Measurements from ENCODE around the gene KCNN3. TPM values are rescaled to one million over a fixed set of nuclear protein-coding genes. Genes with fewer than 3 reads are reported as not detected.

Gene KCNN3
- total RNA-seq, 4 donors from 2014 or later: 5.0 to 30.0 (median 20.8) TPM

DNA sequence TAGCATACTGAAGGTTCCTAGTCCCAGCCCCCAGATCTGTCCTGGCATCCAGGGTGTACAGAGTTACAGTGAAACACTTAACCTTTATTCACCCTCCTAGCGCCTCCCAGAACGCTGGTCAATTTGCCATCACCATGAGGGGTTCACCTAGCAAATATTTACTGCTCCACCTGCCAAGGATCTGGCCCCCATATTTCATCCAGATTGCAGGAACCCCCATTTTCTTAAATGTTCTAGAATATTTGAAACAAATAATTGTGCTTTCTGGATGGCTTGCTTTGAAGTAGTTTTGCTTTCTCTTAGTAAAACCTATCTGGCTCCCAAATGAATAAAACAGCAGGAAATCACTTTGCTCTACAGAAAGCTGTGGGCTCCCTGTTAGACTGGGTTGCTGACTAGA, 37.7 kb downstream of the KCNN3 start:
- in situ Hi-C loops (cut with MboI; ENCODE audit: low sequenced_read_pairs in 4 of 4) (no loop called here), intact Hi-C loops (cut with DNase I; ENCODE audit: low total_unique reads) (no loop called here)
- TF ChIP-seq POLR2A (IDR thresholded peaks at IDR 0.05) (no peak), CTCF (IDR thresholded peaks at IDR 0.05 in 4 of 5, conservative IDR thresholded peaks at IDR 0.05 in 1 of 5) (no peak)
- no peak for ATAC-seq
- Histone ChIP-seq H3K9me3 (no peaks in the 10 kb centered on the region), H3K27me3 (no peaks in the 10 kb centered on the region), H3K36me3 (no peaks in the 10 kb centered on the region), H3K4me1 (peaks cover 15 to 28% of the 10 kb centered on the region in 2 donors), H3K27ac (no peak overlapping the region), H3K4me3 (no peak overlapping the region)
- DNase-seq: no peak

- Histone ChIP-seq H3K27me3 (no peaks in the 10 kb centered on the region), H3K4me1 (peaks cover 10 to 25% of the 10 kb centered on the region in 2 donors), H3K36me3 (no peaks in the 10 kb centered on the region), H3K27ac (no peak overlapping the region), H3K9me3 (no peaks in the 10 kb centered on the region), H3K4me3 (no peak overlapping the region)
- DNase-seq: no peak
- TF ChIP-seq CTCF (IDR thresholded peaks at IDR 0.05 in 4 of 5, conservative IDR thresholded peaks at IDR 0.05 in 1 of 5) (no peak), POLR2A (IDR thresholded peaks at IDR 0.05) (no peak)
- intact Hi-C loops (cut with DNase I; ENCODE audit: low total_unique reads) (loop anchor here (1.0 kb wide), 1 partner anchor 13 kb away; no protein-coding TSS in a partner anchor), in situ Hi-C loops (cut with MboI; ENCODE audit: low sequenced_read_pairs in 4 of 4) (no loop called here)
- no peak for ATAC-seq
These were observed 38.6 kb downstream of the KCNN3 start for GRCh38 chr1:154831462-154831861.

GRCh38 chr1:154829062-154829461, 41.0 kb downstream of the KCNN3 start:
- Histone ChIP-seq H3K36me3 (no peaks in the 10 kb centered on the region), H3K27me3 (no peaks in the 10 kb centered on the region), H3K27ac (no peak overlapping the region), H3K9me3 (no peaks in the 10 kb centered on the region), H3K4me1 (peaks cover 5 to 20% of the 10 kb centered on the region in 2 donors), H3K4me3 (no peak overlapping the region)
- in situ Hi-C loops (cut with MboI; ENCODE audit: low sequenced_read_pairs in 4 of 4): no loop called here
- TF ChIP-seq POLR2A (IDR thresholded peaks at IDR 0.05) (no peak), CTCF (IDR thresholded peaks at IDR 0.05 in 4 of 5, conservative IDR thresholded peaks at IDR 0.05 in 1 of 5) (no peak)
- intact Hi-C loops (cut with DNase I; ENCODE audit: low total_unique reads): no loop called here
- no peak for DNase-seq
- ATAC-seq: no peak

- TF ChIP-seq POLR2A (IDR thresholded peaks at IDR 0.05) (no peak), CTCF (IDR thresholded peaks at IDR 0.05 in 4 of 5, conservative IDR thresholded peaks at IDR 0.05 in 1 of 5) (no peak)
- no peak for DNase-seq
- Histone ChIP-seq H3K4me3 (no peak overlapping the region), H3K4me1 (peaks cover 3 to 9% of the 10 kb centered on the region in 2 donors), H3K36me3 (no peaks in the 10 kb centered on the region), H3K27me3 (no peaks in the 10 kb centered on the region), H3K9me3 (no peaks in the 10 kb centered on the region), H3K27ac (no peak overlapping the region)
- no peak for ATAC-seq
- in situ Hi-C loops (cut with MboI; ENCODE audit: low sequenced_read_pairs in 4 of 4): no loop called here
- intact Hi-C loops (cut with DNase I; ENCODE audit: low total_unique reads): no loop called here
These were observed 45.7 kb downstream of the KCNN3 start for GRCh38 chr1:154824179-154825000.
